Neural progenitor cell (in vitro differentiated cells): ENCODE data around the gene PSMD9.

Experiments used
- CTCF ChIP-seq: fragments of 200-600 bp; sonication (generic); IDR thresholded peaks from 2 replicates; pipeline ENCODE4 v1.5.1; 2017; ENCODE audit warnings: antibody characterized with exemption, mild to moderate bottlenecking
- EZH2 ChIP-seq: fragments of 200-600 bp; sonication (generic); IDR thresholded peaks from 2 replicates; pipeline ENCODE4 v1.6.1; 2017; ENCODE audit warnings: antibody characterized with exemption, mild to moderate bottlenecking, moderate library complexity
- EZH2phosphoT487 ChIP-seq: fragments of 200-600 bp; sonication (generic); IDR thresholded peaks from 2 replicates; pipeline ENCODE4 v1.6.1; 2017; ENCODE audit warnings: antibody characterized with exemption

GRCh38 chr12:121933522-121934308 is 45.1 kb downstream of the PSMD9 start:
- TF ChIP-seq CTCF (no peak), EZH2 (no peak), EZH2phosphoT487 (no peak)
